ENCODE results near the gene SLC7A9.

GRCh38 chr19:32802840-32803239, 66.7 kb downstream of the SLC7A9 start:
- TF ChIP-seq CTCF (IDR thresholded peaks at IDR 0.05) (no peak), POLR2AphosphoS5 (IDR thresholded peaks at IDR 0.05) (no peak), POLR2A (IDR thresholded peaks at IDR 0.05) (no peak), EP300 (IDR thresholded peaks at IDR 0.05) (no peak)
